Measurements from ENCODE around the gene SCIN. TPM values are rescaled to one million over a fixed set of nuclear protein-coding genes. Genes with fewer than 3 reads are reported as not detected.

SCIN gene
- total and polyA plus RNA-seq, 2 of the 8 experiments (the other 6 are each of a cell fraction or from before 2014, with no cell fraction given): 0.47 to 1.9 TPM

GRCh38 chr7:12686234-12686890 lies 115.8 kb downstream of the SCIN start (continued):
- TF ChIP-seq FOSL1 (IDR thresholded peaks at IDR 0.05; ENCODE audit: insufficient read depth, low read depth, low read length) (0 out of 2 replicates have a peak, but pooled peaks have one; percentile 20), KDM5A (IDR thresholded peaks at IDR 0.05; ENCODE audit: low read length) (no peak), RBBP5 (IDR thresholded peaks at IDR 0.05; ENCODE audit: borderline replicate concordance, low read depth, low read length) (no peak), SRF (IDR thresholded peaks at IDR 0.05; ENCODE audit: low read depth, low read length) (no peak; the same call in 1 of the 2 replicates), EP300 (IDR thresholded peaks at IDR 0.05; ENCODE audit: borderline replicate concordance in 1 of 2, low read depth in 2 of 2, low read length in 2 of 2) (peak in 1 of 2 experiments; percentile 87; a peak in 2 of 3 replicates), MAFK (IDR thresholded peaks at IDR 0.05; ENCODE audit: low read depth, low read length) (no peak), SIX5 (IDR thresholded peaks at IDR 0.05; ENCODE audit: low read depth, low read length) (no peak), CREB1 (IDR thresholded peaks at IDR 0.05) (peak; percentile 63), EGR1 (IDR thresholded peaks at IDR 0.05; ENCODE audit: borderline replicate concordance, low read depth, low read length) (no peak), RNF2 (IDR thresholded peaks at IDR 0.05; ENCODE audit: borderline replicate concordance, low read depth, low read length, missing control alignments, poor library complexity, severe bottlenecking) (no peak), GTF2F1 (IDR thresholded peaks at IDR 0.05; ENCODE audit: borderline replicate concordance, low read depth, low read length) (no peak), CBX5 (IDR thresholded peaks at IDR 0.05; ENCODE audit: low read depth, low read length) (no peak), CTBP2 (IDR thresholded peaks at IDR 0.05; ENCODE audit: borderline replicate concordance, insufficient read depth, insufficient read length, low read length) (no peak), RAD21 (IDR thresholded peaks at IDR 0.05 in 1 of 2, conservative IDR thresholded peaks at IDR 0.05 in 1 of 2; ENCODE audit: low read depth in 2 of 2, low read length in 2 of 2) (peak; percentile 14 to 47; a peak in 3 of 4 replicates), MAX (IDR thresholded peaks at IDR 0.05) (peak; percentile 95), KDM1A (IDR thresholded peaks at IDR 0.05; ENCODE audit: borderline replicate concordance, low read length) (no peak), RXRA (IDR thresholded peaks at IDR 0.05; ENCODE audit: insufficient read depth, low read depth, low read length) (no peak), KDM4A (IDR thresholded peaks at IDR 0.05; ENCODE audit: low read depth, low read length, severe bottlenecking) (no peak), POU5F1 (IDR thresholded peaks at IDR 0.05; ENCODE audit: low read depth, low read length) (no peak), BCL11A (IDR thresholded peaks at IDR 0.05; ENCODE audit: low read depth in 2 of 2, low read length in 2 of 2) (no peak)
- TF ChIP-seq, protein P1, sequence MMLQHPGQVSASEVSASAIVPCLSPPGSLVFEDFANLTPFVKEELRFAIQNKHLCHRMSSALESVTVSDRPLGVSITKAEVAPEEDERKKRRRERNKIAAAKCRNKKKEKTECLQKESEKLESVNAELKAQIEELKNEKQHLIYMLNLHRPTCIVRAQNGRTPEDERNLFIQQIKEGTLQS (IDR thresholded peaks at IDR 0.05; ENCODE audit: insufficient read depth, low read depth, low read length): no peak
